Stimulated activated CD8-positive, alpha-beta memory T cell treated with anti-CD3 and anti-CD28 coated beads, Interleukin-12 subunit alpha, Interleukin-12 subunit beta, amount 100 ng/mL, for 1 hour (primary cell): ENCODE results near the gene PSD4.

Experiments
- DNase-seq: peaks from one replicate; pipeline ENCODE4 v3.0.0-alpha.2; 2020; ENCODE audit warnings: low read depth

PSD4 gene

GRCh38 chr2:113207021-113207420, 33.2 kb downstream of the PSD4 start:
- no peak for DNase-seq

GRCh38 chr2:113208396-113208795, 34.6 kb downstream of the PSD4 start:
- no peak for DNase-seq

- no peak for DNase-seq
Observed at GRCh38 chr2:113209011-113209645, 35.4 kb downstream of the PSD4 start.

- no peak for DNase-seq
Observed at GRCh38 chr2:113209646-113210171, 35.9 kb downstream of the PSD4 start.

- DNase-seq, result no peak
Observed at GRCh38 chr2:113211226-113212105, 37.7 kb downstream of the PSD4 start.

- no peak for DNase-seq
Observed at GRCh38 chr2:113212245-113213060, 38.7 kb downstream of the PSD4 start.

- DNase-seq, result no peak
Observed at GRCh38 chr2:113213061-113213930, 39.5 kb downstream of the PSD4 start.

- DNase-seq, result no peak
Observed at GRCh38 chr2:113214141-113214540, 40.4 kb downstream of the PSD4 start.

GRCh38 chr2:113215056-113215455, 41.3 kb downstream of the PSD4 start:
- no peak for DNase-seq

- DNase-seq, result no peak
Observed at GRCh38 chr2:113216321-113216720, 42.5 kb downstream of the PSD4 start.

- no peak for DNase-seq
Observed at GRCh38 chr2:113216891-113217454, 43.2 kb downstream of the PSD4 start.

- DNase-seq, result no peak
Observed at GRCh38 chr2:113217455-113218282, 43.9 kb downstream of the PSD4 start.

GRCh38 chr2:113218283-113219091, 44.7 kb downstream of the PSD4 start:
- DNase-seq, result no peak

- no peak for DNase-seq
Observed at GRCh38 chr2:113219092-113219441, 45.3 kb downstream of the PSD4 start.

GRCh38 chr2:113219525-113219888, 45.7 kb downstream of the PSD4 start:
- no peak for DNase-seq

GRCh38 chr2:113219889-113220641, 46.3 kb downstream of the PSD4 start:
- no peak for DNase-seq

- DNase-seq, result no peak
Observed at GRCh38 chr2:113220970-113221708, 47.4 kb downstream of the PSD4 start.

- DNase-seq, result no peak
Observed at GRCh38 chr2:113221846-113222245, 48.1 kb downstream of the PSD4 start.
